HG03039 (cell line): ENCODE data around the gene CDSN.
A peak's percentile ranks its signal among the peaks of the same experiment; 100 is the strongest.
"Not testable (repeated sequence)": the region's sequence is repeated elsewhere in the genome, so short reads cannot be mapped to it uniquely, and the experiment has no call there.

ENCODE experiments used
- ATAC-seq: cut with Tn5 transposase; IDR thresholded peaks from one replicate; pipeline ENCODE4 v1.9.1; 2021; ENCODE audit warnings: mild to moderate bottlenecking, moderate library complexity; ENCODE audit not compliant: unreplicated experiment

Gene CDSN

DNA sequence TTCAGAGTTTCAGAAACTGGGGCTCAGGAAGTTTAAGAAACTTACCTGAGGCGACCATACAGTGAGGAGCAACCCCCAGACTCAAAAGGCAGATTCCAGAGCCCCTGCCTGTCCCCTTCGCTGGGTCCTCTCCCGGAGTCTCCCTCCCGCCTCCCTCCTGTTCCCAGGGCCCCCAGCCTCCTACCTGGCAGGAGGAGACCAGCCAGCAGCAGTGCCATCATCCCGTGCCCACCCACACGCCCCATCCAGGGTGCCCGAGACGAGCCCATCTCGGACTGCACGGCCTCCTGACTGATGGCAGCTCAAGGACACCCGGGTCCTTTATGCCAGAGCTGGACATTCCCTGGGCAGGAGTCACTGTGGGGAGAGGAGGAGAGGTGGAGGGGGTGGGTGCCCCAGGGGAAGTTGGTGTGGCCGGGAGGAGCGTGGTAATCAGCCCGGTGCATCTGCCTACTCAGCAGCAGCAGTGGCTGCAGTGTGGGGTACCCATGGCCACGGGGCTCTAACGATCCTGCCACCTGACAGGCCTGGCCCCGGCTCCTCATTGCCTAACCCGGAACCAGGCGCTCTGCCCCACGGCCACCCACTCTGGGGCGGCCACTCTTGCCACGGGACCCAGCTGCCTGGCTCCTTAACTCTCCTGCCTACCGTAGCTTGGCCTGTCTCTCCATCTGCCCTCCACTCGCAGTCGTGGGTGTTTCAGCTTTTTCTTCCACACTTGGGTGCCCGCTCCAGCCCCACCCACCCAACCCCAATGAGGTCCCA is at the start of gene CDSN:
TSS of gene CDSN (minus strand) at position 296 of the 765 bp plus-strand sequence. CDS start at position 269, 27 bp downstream.
- ATAC-seq = no peak

DNA sequence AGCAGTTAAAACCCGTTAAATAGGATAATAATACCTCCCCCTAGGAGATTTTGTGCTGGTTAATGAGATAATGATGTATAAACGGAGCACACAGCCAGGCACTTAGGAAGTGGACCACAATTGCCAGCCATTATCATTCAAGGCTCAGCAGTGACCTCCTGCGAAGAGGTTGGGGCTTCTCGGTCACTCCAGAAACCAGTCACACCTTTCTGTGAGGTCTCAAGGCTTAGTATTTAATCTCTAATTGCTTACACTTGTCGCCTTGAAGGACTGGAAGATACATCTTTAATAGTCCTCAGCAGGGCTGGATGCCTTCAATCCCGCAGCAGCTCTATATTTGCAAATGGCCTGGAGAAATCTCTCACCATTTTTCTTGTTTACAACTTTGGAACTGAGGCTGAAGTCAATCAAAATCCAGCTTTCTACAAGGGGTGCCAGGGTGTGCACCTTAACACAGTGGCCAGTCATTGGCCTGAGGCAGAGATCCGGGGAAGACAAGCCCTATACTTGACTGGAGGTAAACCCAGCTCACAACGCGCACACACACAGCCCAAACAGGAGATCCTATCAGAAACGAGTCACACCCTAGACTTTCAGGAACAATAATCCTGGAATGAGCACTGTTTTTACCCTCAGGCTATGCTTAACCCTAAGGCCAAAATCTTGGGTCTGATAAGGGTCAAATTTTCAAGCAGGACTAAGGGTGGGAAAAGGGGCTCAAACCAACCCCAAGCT is 49.0 kb upstream of the CDSN start:
- no peak for ATAC-seq

GRCh38 chr6:31168606-31169005 is 48.4 kb upstream of the CDSN start:
- no peak for ATAC-seq

DNA sequence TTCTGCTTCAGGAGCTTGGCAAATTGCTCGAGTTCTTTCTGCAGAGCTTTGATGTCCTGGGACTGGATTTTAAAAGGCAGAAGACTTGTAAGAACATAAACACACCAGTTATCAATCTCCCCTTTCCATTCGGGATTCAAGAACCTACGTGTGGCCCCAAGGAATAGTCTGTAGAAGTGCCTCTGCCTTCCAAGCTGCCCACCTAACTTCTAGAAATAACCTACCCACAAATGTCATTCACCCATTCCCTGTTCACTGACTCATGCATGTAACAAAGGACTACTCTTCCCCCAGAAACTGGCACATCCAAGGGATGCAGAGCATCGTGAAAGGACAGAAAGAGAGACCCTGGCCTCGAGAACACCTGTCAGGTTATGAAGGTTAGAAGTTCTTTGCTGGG is 45.7 kb upstream of the CDSN start:
- no peak for ATAC-seq

DNA sequence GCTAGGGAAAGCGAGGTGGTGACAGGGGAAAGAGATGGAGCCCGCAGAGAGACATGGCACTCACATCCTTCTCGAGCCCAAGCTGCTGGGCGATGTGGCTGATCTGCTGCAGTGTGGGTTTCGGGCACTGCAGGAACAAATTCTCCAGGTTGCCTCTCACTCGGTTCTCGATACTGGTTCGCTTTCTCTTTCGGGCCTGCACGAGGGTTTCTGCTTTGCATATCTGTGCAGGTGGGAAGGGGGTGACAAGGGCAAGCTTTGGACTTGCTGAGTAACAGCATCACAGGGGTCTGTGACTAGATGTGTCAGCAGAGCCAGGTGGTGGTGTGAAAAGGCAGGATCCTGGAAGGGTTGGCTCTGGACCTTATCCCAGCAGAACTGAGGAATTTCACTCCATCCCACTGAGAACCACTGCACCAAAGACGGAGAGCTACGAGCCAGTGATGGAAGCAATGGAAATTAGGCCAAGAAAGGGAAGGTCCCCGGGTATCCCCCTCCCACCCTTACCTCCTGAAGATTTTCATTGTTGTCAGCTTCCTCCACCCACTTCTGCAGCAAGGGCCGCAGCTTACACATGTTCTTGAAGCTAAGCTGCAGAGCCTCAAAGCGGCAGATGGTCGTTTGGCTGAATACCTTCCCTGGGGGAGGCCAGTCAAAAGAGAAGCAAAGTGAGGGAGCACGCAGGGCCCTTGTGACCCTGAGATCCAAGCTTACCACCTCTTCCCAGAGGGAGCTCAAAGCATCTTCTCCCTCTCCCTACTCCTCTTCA is 45.0 kb upstream of the CDSN start:
- ATAC-seq = peak; percentile 46

DNA sequence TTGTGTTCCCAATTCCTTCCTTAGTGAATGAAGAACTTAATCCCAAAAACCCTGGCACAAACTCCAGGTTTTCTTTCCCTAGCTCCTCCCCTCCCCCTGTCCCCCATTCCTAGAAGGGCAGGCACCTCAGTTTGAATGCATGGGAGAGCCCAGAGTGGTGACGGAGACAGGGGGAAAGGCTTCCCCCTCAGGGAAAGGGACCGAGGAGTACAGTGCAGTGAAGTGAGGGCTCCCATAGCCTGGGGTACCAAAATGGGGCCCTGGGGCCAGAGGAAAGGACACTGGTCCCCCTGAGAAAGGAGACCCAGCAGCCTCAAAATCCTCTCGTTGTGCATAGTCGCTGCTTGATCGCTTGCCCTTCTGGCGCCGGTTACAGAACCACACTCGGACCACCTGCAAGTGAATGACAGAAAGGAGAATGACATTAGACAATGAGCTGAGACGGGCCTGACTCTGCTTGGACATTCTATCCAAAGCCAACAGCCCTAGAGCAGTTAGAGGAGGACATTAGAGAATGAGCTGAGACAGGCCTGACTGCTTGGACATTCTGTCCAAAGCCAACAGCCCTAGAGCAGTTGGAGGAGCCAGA is 44.3 kb upstream of the CDSN start:
- ATAC-seq = not testable (repeated sequence)

DNA sequence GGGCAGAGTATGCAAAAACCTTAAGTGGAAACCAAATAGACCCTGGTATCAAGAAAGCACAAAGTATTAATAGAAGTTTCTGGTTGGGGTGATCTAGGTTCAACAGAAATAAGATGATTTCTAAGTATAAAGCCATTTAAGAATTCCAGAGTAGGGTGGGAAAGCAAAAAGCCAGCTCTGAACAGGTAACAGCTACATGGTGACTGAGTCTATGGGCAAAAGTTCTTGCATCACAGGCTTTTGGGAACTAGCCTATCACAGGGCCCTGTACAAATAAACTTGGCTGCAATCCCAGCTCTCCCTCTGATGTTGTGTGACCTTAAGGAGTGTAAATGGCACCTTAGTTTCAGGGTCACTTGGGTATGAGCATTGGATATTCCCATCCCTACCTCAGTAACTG is 43.7 kb upstream of the CDSN start:
- ATAC-seq = no peak

- no peak for ATAC-seq
Observed at GRCh38 chr6:31162463-31163165, 42.4 kb upstream of the CDSN start.

DNA sequence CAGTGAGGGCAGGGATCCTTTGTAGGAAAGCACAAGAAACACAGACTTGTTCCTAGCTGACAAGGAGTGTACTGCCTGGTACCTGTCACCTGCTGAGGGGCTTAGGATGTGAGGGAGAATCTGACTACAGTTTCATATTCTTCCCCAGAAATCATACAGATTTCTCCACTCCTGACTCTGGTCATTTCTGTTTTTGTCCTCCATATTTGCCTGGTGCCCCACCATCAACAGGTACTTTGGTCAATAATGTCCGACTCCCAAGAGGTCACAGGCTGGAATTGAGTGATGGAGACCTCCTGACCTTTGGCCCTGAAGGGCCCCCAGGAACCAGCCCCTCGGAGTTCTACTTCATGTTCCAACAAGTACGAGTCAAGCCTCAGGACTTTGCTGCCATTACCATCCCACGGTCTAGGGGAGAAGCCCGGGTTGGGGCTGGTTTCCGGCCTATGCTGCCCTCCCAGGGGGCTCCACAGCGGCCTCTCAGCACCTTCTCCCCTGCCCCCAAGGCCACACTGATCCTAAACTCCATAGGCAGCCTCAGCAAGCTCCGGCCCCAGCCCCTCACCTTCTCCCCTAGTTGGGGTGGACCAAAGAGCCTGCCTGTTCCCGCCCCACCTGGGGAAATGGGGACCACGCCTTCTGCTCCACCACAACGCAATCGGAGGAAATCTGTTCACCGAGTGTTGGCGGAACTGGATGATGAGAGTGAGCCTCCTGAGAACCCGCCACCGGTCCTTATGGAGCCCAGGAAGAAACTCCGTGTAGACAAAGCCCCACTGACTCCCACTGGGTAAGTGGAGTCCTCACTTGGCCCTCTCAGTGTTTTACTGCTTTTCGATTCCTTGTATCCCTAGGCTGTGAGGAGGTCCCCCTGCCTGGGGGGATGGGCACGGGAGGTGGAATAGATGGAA is 41.2 kb upstream of the CDSN start:
- ATAC-seq = no peak

DNA sequence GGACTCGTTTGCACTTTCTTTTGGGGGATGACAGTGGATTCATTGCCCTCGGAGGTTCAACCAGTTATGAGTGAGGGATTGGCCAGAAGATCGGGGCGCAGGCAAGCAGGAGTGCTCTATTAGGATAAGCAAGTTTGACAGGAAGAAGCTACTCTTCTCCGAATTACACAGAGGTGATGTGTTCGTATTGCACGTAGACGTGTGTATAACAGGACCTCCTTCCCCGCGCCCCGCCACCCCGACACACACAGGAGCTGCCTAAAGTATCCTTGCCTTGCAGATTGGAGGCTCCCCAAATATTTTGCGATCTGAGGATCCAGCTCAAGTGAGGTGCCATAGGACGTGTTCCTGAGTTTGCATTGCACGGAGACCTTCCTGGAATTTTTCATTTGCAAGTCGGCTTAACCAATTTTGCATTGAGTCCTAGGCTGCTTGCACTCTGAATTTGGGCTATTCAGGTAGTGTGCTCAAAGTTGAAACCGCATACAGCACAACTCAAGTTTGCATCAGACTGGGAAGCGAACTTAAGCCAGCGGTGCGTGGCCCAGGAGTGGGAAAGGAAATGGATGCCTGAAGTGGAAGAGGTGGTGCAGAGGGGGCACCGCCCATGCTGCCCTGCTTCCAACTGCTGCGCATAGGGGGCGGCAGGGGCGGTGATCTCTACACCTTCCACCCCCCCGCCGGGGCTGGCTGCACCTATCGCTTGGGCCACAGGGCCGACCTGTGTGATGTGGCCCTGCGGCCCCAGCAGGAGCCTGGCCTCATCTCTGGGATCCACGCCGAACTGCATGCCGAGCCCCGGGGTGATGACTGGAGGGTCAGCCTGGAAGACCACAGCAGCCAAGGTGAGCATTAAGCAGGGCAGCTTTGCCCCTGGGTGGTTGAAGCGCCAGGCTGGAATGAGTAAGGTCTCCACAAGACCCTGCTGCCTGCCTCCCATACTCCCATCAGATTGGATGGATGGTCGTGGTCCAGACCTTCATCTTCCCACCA is 38.9 kb upstream of the CDSN start:
- ATAC-seq = no peak

DNA sequence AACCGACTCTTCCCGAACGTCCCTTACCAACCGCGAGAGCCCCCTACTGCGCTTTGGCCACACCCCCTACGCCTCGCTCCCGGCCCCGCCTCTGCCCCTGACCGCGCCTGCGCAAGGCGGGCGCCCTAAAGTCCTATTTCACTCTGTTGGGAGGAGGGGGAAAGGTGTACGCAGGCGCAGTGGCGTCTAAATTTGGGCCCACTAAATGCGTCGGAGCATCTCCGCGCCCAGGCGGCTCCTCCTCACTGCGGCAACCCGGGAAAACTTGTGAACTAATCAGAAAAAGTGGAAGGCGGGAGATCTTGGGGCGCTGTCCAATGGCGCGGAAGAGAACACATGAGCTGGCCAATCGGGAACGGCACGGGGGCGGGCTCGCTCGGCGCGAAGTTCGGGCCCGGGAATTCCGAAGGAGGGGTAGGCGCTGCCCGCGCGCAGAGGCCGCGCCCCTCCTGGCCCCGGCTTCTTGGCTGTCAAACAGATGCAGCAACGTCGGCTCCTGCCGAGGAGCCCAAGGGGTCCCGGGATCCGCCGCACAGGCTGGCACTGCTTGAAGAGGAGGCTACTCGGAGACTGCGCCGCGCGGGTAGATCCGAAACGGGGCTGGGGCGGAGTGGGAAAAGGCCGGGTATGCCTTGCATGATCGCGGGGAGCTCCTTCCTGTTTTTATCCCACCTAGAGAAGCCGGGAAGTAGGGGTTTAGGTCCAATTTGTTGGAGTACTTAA is 38.1 kb upstream of the CDSN start, which contains the start of gene TCF19:
TSS of gene TCF19 (plus strand) at position 450 of the 723 bp plus-strand sequence. CDS start 881 bp downstream, outside the sequence.
- ATAC-seq = peak; percentile 75

DNA sequence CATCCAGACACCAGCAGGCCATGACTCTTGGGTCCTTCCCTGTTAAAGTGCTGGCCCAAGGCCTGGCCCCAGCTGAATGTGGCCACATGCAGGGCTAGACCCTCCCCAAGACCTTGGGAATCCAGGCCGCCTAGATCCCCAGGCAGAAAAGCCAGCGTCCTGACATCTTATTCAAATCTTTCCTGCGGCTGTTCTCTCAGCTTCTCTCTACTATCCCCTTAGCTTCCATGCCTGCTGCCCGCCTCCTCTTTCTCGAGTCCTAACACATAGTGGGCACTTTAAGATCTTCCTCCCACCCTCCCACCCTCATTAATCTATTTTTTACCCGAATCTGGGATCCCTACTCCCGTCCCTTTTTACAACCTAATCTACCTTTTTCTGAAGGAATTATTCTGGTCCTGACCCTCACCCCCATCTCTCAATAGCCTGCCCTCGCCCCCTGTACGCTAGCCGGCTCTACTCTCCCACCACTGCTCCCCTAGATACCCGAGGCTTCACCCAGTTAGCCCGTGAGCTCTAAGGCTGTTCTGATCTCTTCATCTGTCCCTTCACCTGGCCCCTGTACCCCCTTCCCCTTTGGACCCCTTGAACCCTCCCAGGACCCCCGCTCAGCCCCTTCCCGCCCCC is 37.4 kb upstream of the CDSN start, which contains the start of gene CCHCR1:
TSS of gene CCHCR1 (minus strand) at position 290 of the 627 bp plus-strand sequence. CDS start at position 88, 202 bp downstream.
- ATAC-seq = no peak

DNA sequence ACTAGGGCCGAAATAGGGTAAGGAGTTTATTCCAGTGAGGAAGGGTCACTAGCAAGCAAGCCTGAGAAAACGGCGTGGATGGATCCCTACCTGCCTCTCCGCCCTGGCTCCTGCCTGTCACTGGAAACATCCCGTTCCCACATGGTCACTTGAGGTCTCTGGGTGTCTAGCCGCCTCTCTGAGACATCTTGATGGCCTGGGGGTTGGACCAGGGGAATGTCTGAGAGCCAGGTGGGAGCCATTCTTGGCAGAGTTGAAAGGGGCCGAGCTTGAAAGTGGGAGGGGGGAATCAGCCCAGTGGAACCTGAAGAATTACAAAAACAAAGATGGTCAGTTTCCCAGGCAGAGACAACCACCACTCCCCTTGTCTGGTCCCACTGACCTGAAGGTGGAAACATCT is 36.4 kb upstream of the CDSN start:
- no peak for ATAC-seq

GRCh38 chr6:31154436-31154835 is 34.2 kb upstream of the CDSN start:
- ATAC-seq = no peak

DNA sequence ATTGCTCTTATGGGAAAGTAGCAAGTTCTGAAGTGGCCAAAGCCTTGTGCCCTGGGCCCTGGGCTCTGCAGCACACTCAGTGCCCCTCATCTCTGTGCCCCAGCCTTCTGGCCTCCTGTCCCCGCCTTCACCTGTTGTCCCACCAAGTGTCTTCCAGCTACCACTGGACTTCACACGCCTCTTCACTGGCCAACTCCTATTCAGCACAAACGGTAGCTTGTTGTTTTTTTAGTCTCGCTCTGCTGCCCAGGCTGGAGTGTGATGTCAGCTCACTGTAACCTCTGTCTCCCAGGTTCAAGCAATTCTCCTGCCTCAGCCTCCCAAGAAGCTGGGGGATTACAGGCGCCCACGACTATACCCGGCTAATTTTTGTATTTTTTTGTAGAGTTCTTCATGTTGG is 32.5 kb upstream of the CDSN start:
- ATAC-seq = no peak

- ATAC-seq = no peak
Observed at GRCh38 chr6:31149827-31150447, 29.7 kb upstream of the CDSN start.
